GM10248 (cell line): ENCODE measurements around the gene RASGRP4.

ENCODE experiments used
- CTCF ChIA-PET: fragments of 300-600 bp; sonication (Branson Sonifier 250); formaldehyde crosslinking; extraction: SDS; loops from one replicate; lab custom pipeline; 2021; ENCODE audit warnings: antibody characterized with exemption; lab: Yijun Ruan, JAX
- POLR2A ChIA-PET: fragments of 350-650 bp; sonication (Branson Sonifier 250); formaldehyde crosslinking; extraction: SDS; loops from one replicate; lab custom pipeline; 2020; ENCODE audit warnings: antibody characterized with exemption; lab: Yijun Ruan, JAX
- DNase-seq: peaks from one replicate; pipeline ENCODE4 v3.0.0; 2012; ENCODE audit errors: extremely low spot score
- TF ChIP-seq, protein P1 (sequence below): IDR thresholded peaks from 2 replicates; pipeline ENCODE4 v1.5.1; 2012; ENCODE audit warnings: mild to moderate bottlenecking, low read depth; ENCODE audit errors: extremely low read depth, missing control alignments, control extremely low read depth

RASGRP4 gene

DNA sequence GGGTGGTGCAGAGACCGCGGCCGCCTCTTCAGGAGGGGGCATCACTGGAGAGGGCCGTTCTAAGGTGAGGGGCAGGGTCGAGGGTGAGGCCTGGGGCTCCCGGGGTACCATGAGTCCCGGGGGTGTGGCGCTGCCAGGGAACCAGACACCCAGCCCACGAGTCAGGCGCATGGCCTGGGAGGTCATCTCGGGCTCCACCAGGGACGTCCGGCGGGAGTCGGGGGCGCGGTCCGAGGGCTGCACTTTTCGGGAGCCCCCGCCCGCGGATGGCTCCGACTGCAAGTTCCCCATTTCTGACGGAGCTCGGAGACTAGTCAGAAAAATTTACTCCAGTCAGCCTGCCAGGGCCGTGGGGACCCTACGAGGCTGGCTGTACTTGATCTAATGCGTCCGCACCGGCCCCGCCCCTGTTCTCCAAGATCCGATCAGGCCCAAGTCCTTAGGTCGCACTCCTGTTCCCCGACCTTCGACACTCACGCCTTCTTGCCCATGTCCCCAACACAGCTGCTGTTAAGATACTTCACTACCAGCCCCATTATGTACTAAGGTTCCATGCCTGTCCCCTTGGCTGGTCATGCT, 39.0 kb downstream of the RASGRP4 start:
- TF ChIP-seq, protein P1, sequence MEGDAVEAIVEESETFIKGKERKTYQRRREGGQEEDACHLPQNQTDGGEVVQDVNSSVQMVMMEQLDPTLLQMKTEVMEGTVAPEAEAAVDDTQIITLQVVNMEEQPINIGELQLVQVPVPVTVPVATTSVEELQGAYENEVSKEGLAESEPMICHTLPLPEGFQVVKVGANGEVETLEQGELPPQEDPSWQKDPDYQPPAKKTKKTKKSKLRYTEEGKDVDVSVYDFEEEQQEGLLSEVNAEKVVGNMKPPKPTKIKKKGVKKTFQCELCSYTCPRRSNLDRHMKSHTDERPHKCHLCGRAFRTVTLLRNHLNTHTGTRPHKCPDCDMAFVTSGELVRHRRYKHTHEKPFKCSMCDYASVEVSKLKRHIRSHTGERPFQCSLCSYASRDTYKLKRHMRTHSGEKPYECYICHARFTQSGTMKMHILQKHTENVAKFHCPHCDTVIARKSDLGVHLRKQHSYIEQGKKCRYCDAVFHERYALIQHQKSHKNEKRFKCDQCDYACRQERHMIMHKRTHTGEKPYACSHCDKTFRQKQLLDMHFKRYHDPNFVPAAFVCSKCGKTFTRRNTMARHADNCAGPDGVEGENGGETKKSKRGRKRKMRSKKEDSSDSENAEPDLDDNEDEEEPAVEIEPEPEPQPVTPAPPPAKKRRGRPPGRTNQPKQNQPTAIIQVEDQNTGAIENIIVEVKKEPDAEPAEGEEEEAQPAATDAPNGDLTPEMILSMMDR, result no peak
- no peak for DNase-seq
- ChIA-PET POLR2A (interaction anchor here (1.7 to 2.3 kb wide), 2 partner anchors 12 to 16 kb away, joined by 11 to 40 read pairs; partner anchors contain the start of genes FAM98C and PSMD8), CTCF (interaction anchor here (0.7 to 4.0 kb wide), 6 partner anchors 10 to 159 kb away, joined by 3 to 43 read pairs (median 4); partner anchors contain the start of genes CATSPERG, FAM98C and PSMD8)

DNA sequence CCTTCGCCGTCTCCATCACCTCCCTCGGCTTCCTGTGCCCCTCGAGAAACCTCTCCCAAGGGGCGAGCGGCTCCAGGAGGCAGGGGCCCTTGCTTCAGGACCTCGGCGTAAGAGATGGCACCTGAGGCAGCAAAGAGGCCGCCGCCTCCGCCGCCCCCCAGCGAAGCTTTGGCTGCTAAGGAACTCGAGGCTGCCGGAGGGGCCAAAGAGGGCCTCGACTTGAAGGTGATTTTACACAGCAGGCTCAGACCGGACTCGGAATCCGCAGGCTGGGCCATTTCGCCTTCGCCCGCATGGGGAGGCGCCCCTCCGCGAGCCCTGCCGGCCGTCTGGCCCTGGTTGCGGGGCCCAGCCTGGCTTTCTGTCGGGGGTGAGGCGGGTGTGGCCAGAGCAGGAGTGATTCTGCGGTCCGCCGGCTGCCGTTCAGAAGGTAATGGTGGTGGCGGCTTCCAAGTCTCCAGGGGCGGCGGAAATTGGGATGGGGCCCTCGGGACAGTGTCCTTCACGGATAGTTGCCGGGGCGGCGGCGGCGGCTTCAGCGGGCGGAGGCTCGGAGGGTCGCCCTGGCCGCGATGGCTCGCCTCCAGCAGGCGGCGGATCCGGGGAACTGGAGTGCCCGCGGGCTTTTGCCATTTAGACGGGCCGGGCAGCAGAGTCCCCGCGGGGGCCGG, 39.6 kb downstream of the RASGRP4 start:
- TF ChIP-seq, protein P1, result no peak
- CTCF ChIA-PET, result interaction anchor here (2.6 to 4.0 kb wide), 2 partner anchors 12 to 16 kb away, joined by 8 to 43 read pairs; partner anchors contain the start of genes FAM98C and PSMD8
- DNase-seq, result no peak
- POLR2A ChIA-PET, result interaction anchor here (1.4 to 2.3 kb wide), 2 partner anchors 11 kb away, joined by 9 to 40 read pairs; partner anchors contain the start of gene PSMD8

DNA sequence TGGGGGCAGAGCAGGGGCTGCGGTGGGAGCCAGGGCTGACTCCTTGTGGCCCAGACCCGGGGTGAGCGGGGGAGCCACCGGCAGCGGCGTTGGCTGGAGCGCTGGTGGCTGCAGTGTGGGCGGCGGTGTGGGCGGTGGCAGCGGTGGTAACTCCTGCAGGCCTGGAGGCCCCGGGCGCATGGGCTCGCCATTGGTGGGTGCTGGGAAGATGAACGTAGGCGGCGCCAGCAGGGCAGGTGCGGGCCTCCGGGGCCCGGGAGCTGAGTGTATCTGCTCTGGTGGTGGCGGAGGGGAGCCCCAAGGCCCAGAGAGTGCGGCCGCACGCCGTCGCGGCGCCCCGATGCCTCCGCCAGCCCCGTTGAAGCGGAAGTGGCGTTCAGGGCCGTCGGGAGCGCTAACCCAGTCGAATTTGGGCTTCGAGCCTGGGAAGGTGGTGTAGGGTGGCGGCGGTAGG, 40.2 kb downstream of the RASGRP4 start:
- no peak for DNase-seq
- CTCF ChIA-PET, result interaction anchor here (1.4 to 2.6 kb wide), 3 partner anchors 10 to 17 kb away, joined by 3 to 8 read pairs (median 6); partner anchors contain the start of genes FAM98C and PSMD8

DNA sequence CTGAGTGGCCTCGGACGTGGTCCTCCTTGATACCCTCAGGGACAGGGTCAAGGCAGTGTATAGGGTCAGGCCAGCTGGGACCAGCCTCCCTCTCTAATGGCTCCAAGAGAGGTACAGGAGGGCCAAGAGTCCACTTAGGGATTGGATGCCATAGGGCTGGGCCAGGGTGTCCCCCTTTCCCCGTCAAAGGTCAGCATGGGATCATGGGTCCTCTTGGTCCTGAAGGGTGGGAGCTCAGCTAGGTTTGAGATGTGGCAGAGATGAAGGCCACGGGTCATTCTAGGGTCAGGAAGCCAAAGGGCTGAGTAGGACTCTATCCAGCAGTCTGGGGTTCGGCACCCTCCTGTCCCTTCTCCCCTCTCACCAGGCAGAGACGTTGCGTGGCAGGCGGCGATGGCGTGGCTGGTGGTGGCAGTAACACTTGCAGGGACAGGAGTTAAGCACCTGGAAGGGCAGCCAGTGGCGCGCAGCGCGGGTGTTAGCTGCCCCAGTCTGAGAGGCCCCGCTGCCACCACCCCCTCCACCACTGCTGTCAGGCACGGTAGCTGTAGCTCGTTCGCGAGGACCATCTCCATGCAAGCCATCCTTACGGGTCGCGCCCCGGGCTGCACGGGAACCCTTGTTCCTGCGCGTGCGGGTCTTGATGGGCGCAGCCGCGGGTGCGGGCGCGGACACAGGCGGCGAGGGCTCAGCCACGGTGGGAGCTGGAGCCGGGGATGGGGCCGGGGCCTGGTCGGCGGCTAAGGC, 40.8 kb downstream of the RASGRP4 start:
- CTCF ChIA-PET, result interaction anchor here (1.4 to 2.6 kb wide), 3 partner anchors 10 to 17 kb away, joined by 3 to 8 read pairs (median 6); partner anchors contain the start of genes FAM98C and PSMD8
- TF ChIP-seq, protein P1, result no peak

More for the DNA sequence above, 40.2 kb downstream of the RASGRP4 start:
- TF ChIP-seq, protein P1, result no peak
- POLR2A ChIA-PET, result interaction anchor here (1.4 to 1.7 kb wide), 2 partner anchors 10 to 12 kb away, joined by 6 to 9 read pairs; partner anchors contain the start of gene PSMD8

DNA sequence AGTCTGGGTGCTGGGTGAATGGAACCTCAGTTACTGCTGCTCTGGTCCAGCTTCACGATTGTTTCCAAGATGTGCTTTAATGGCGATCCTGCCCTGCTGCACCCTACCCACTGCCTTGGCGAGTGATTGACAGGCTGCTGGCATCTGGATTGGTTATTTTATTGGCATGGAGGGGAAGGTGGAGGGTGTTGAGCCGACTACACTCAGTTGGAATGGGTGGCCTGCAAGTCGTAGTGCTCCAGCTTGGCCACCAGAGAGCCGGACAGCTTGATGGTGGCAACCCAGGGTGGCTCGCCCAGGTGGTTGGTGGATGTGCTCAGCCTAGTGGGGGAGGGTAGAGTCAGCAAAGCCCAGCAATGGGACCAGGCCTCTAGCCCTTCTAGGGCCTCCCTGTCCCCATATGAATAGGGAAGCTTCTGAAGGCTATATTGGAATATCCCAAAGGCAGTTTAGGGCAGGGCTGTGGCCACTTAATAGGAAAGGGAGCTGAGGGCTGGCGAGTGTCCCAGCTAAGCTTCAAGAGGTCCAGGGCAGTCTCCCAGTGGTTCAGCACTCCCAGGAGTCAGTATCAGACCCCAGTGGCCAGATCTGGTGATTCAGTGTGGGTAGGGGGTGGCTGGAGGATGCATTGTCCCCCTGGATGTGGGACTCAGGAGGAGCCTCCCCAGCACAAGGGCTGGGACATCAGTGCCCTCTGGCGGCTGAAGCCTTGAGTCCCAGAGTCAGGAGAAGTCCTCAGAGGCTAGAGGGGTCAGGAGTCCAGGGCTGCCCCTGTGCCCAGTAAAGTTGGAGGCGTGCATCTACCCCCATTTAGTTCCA, 41.6 kb downstream of the RASGRP4 start:
- ChIA-PET POLR2A (interaction anchor here (1.7 kb wide), 1 partner anchor 10 kb away, joined by 6 read pairs; the partner anchor contains the start of gene PSMD8), CTCF (interaction anchor here (1.0 to 2.6 kb wide), 4 partner anchors 9 to 18 kb away, joined by 3 to 8 read pairs (median 4); partner anchors contain the start of genes FAM98C and PSMD8)
- TF ChIP-seq, protein P1, result no peak
- no peak for DNase-seq

More for the DNA sequence above, 40.8 kb downstream of the RASGRP4 start:
- no peak for DNase-seq
- POLR2A ChIA-PET, result interaction anchor here (1.4 to 1.7 kb wide), 2 partner anchors 9 to 11 kb away, joined by 6 to 9 read pairs; partner anchors contain the start of gene PSMD8
